GM10266 (cell line): ENCODE data around the gene GRID1.

Experiments used
- DNase-seq: peaks from one replicate; pipeline ENCODE4 v3.0.0; 2012; ENCODE audit errors: extremely low spot score
- CTCF ChIP-seq: IDR thresholded peaks from 2 replicates; pipeline ENCODE4 v1.5.1; 2012; ENCODE audit warnings: mild to moderate bottlenecking, low read depth; ENCODE audit not compliant: control insufficient read depth, insufficient read depth; ENCODE audit errors: missing control alignments

GRID1 gene

GRCh38 chr10:86385806-86386205 lies 19.2 kb upstream of the GRID1 start:
- TF ChIP-seq CTCF = no peak
- no peak for DNase-seq

- TF ChIP-seq CTCF = no peak
- DNase-seq = no peak
Measured at GRCh38 chr10:86377797-86378146, 11.2 kb upstream of the GRID1 start.

- peak; percentile 98 for TF ChIP-seq CTCF
- DNase-seq = peak; percentile 90
Measured at GRCh38 chr10:86376852-86377796, 10.5 kb upstream of the GRID1 start.

- no peak for TF ChIP-seq CTCF
- no peak for DNase-seq
Measured at GRCh38 chr10:86376403-86376802, 9.8 kb upstream of the GRID1 start.

GRCh38 chr10:86375204-86375603 lies 8.6 kb upstream of the GRID1 start:
- TF ChIP-seq CTCF = no peak
- DNase-seq = no peak

GRCh38 chr10:86374664-86375063 lies 8.1 kb upstream of the GRID1 start:
- DNase-seq = no peak
- TF ChIP-seq CTCF = no peak

GRCh38 chr10:86373828-86374227 lies 7.2 kb upstream of the GRID1 start:
- no peak for DNase-seq
- TF ChIP-seq CTCF = no peak
